GM21423 (cell line): ENCODE data around the gene TUBD1.
"Not testable (repeated sequence)": the region's sequence is repeated elsewhere in the genome, so short reads cannot be mapped to it uniquely, and the experiment has no call there.

Source experiments
- ATAC-seq: cut with Tn5 transposase; IDR thresholded peaks from one replicate; pipeline ENCODE4 v1.9.1; 2021; ENCODE audit warnings: mild to moderate bottlenecking, moderate library complexity; ENCODE audit not compliant: unreplicated experiment

TUBD1 gene

DNA sequence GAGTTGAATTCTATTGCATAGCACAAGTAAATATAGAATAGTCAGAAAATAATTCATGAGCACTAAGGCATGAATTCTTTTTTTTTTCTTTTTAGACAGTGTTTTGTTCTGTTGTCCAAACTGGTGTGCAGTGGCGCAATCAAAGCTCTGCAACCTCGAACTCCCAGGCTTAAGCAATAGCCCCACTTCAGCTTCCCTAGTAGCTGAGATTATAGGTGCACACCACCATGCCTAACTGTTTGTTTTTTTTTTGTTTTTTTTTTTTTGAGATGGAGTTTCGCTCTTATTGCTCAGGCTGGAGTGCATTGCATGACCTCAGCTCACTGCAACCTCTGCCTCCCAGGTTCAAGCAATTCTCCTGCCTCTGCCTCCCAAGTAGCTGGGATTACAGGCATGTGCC, 16.6 kb downstream of the TUBD1 start:
- no peak for ATAC-seq

DNA sequence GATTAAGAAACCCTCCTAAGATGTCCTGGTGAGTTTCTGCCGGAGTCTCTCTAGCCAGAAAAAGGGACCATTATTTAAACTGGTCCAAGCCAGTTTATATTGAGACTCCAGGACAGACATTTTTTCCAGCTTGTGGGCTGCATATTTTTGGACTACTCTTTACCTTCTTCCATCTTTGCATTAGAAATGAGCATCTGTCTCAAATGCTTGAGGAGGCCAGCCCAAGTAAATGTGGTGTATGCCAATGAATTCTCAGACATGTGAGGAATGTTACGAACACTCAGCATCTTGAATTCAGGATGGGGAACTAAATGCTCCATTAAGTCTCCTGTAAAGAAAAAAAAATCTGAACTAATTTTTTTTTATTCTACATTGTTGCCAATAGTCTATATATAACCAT, 18.4 kb downstream of the TUBD1 start:
- ATAC-seq, result no peak

DNA sequence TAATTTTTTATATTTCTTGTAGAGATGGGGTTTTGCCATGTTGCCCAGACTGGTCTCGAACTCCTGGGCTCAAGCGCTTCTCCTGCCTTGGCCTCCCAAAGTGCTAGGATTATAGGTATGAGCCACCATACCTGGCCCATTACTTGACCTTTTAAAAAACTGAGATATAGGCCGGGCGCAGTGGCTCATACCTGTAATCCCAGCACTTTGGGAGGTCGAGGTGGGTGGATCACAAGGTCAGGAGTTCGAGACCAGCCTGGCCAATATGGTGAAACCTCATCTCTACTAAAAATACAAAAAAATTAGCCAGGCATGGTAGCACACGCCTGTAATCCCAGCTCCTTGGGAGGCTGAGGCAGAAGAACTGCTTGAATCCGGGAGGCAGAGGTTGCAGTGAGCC, 19.3 kb downstream of the TUBD1 start:
- not testable (repeated sequence) for ATAC-seq

DNA sequence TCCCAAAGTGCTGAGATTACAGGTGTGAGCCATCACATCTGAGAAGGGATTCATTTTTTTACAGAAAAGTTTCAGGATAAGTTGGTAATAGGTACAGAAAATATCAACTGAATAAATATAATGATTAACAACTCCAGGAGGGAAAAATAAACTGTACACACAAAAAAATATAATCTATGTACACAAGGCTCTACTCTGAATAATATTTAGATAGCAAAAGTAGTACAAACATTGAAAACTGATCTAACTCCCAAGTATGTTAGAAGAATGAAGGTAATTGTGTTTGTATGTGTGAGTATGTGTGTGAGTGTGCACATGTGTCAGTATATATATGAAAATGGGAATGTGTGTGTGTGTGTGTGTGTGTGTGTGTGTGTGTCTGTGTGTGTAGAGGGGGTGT, 20.4 kb downstream of the TUBD1 start:
- no peak for ATAC-seq

DNA sequence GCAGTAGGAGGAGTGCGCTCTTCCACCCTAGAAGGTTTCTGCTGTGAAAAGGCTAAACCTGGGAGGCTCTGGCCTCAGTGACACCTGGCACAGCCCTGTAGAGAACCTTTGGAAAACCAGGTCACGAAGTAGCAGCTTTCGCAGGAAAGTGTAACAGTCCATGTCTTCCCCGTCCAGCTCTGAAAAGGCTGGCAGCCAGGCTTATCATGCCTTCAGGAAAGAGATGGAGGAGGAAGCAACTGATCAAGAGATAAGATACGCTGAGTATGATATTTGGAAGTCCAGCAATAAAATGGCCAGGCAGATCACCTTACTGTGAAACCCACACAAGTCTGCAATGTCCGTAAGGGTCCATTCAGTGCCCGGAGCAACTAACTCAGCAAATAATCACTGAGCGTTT, 22.3 kb downstream of the TUBD1 start:
- ATAC-seq, result no peak

DNA sequence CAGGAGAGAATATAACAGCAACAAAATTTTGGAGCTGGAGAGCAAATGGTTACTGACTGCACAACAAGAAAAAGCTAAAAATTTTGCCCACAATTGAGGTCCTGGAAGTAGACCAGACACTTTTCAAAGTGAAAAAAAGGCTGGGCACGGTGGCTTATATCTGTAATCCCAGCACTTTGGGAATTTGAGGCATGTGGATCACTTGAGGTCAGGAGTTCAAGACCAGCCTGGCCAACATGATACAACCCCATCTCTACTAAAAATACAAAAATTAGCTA, 22.9 kb downstream of the TUBD1 start:
- ATAC-seq, result no peak

DNA sequence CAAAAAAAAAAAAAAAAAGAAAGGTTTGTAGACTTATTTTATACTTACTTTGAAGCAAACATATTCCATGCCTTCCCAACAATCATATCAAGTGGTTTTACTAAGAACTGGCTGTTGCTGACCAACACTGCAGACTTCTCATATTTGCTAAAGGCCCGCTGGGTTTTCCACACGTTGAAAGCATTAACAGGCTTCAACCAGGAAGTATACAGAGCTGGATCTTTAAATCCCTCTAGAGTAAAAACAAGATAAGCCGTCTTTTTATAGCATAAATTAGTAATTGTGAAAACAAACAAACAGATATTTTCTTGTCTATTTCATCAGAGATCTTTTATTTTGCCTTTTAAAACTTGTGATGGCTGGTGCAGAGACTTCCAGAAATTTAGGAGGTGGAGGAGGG, 29.1 kb downstream of the TUBD1 start:
- ATAC-seq, result no peak

DNA sequence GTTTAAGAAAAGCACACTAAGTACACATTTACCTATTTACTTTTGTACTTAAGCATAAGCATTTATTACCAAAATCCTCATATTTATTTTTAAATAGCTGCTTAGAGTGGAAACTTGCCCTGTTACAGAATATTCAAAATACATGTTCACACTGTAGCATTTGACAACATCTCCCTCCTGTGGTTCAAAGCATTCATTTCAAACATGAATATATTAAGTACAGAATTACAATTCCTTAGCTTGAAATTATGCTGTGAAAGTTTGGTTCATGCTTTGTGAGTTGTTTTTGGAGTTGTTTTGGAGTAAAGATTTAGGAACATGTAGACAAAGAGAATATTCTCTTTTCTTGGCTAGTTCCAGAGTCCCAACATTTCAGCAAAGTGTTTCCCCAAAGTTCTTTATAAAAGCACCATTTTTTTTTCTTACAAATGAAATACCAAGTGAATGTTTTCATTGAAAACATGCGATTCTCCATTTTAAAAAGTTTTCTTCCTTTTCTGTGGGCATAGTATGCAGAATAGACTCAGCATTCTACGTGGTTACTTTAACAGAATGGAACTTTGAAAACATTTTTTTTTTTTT, 33.2 kb downstream of the TUBD1 start:
- ATAC-seq, result no peak

DNA sequence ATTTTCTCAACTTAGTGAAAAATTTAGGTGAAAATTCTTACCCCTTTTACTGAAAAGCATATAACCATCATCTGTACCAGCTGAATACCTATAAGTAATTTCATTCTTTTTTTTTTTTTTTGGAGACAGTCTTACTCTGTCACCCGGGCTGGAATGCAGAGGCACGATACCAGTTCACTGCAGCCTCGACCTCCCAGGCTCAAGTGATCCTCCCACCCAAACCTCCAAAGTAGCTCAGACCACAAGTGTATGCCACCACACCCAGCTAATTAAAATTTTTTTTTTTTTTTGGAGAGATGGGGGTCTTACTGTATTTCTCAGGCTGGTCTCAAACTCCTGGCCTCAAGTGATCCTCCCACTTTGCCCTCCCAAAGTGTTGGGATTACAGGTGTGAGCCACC, 33.8 kb downstream of the TUBD1 start:
- no peak for ATAC-seq

DNA sequence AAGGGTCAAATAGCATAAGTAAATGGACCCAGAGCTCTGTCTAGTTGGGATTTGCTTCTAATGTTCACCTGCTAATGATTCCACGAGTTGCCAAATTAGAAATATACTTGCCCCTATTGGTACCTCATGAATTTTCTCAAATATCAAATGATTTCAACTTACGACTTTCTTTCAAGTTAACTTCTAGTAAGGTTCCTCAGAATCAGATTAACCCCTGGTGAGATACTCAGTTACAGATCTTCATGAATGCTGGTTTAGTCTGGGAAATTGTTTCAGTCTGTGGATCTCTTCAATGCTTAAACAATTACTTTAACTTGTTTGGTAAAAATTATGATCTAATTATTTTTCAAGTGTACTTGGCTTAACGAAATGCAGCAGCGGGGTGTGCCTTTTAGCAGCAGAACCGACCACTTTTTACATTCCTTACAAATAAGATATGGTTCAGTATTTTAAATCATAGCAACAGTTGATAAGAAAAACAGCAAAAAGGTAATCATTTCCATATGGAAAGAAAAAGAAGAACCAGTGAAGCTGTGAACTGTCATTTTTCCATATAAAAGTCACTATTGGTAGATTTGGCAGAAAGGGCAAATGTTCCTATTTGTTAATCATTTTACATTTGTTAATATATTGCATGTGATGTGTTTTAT, 34.5 kb downstream of the TUBD1 start:
- ATAC-seq, result no peak

DNA sequence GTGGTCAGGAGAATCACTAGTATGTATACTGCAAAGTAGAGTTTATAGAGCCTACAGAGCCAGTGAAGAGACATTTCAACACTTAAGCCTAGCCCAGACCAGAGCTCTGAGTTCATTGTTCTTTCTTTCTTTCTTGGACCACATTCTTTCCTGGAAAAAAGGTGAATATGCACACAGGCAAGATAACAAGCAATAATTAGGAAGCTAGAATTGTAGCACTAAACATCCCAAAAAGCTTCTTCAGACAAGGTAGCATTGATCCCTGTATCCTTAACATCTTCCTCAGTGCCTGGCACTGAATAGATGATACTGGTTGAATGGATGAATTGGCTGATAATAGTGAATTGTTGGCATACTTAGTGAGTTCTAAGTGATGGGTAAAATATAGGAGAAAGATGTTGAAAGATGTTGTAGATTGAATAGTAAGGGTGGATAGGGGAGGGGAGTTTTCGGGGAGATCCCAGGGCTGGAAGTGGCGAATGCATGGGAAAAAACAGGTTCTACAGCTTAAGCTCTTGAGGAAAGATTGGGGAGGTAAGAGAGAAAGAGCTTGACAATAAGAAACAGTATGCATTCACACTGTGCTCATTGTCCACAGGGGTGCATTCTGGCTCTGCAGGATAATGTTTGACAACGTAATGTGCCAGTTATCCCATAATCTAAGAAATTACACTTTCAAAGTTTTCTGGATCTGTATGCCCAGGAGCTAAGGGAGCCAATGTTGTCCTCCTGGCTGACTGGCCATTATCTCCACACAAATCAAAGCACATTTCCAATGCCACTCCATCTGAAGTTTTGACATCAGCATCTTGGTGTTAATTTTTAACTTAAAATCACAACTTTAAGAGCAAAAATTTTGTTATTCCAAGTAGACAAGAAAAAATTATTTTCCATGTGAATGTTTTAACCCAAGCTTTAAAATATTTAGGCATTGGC, 35.6 kb downstream of the TUBD1 start:
- no peak for ATAC-seq

DNA sequence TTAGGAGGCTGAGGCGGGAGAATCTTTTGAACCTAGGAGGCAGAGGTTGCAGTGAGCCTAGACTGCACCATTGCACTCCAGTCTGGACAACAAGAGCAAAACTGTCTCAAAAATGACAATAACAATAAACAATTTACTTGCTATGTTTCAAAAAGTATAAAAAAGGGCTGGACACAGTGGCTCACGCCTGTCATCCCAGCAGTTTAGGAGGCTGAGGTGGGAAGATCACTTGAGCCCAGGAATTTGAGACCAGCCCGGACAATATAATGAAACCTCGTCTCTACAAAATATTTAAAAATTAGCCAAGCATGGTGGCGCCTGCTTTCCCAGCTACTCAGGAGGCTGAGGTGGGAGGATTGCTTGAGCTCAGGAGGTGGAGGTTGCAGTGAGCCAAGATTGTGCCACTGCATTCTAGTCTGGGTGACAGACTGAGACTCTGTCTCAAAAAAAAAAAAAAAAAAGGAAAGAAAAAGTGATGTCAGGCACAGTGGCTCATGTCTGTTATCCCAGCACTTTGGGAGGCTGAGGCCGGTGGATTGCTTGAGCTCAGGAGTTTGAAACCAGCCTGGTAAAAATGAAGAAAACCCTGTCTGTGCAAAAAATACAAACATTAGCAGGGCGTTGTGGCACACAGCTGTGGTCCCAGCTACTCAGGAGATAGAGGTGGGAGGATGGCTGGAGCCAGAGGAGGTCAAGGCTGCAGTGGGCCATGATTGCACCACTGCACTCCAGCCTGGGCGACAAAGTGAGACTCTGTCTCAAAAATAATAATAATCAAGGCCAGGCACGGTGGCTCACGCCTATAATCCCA, 38.6 kb downstream of the TUBD1 start:
- ATAC-seq, result not testable (repeated sequence)

DNA sequence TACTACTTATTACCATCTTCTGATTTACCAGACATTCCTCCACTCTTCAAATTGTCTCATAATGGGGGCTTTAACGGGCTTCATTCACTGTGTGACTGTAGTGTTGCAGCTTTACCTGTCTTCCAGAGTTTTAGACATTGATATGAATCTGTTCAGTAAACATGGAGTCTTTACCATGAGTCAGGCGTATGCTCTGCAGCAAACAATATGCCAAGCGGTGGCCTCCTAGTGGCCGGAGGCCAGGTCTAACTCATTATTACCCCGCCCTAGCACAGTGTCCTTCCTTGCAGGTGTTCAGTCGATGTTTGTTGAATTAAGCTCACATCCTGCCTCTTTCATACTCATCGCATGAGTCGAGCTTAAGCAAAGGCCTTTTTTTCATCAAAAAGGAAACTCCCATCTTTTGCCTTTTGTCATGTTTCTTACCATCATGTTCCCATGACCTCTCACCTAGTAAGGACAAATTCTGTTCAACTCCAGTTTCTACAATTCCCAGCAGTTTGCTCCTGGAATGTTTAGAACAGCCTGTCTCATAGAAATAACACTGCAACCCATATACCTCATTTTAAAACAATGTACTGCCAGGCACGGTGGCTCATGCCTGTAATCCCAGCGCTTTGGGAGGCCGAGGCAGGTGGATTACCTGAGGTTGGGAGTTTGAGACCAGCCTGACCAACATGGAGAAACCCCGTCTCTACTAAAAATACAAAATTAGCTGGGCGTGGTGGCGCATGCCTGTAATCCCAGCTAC, 39.4 kb downstream of the TUBD1 start:
- ATAC-seq, result no peak

DNA sequence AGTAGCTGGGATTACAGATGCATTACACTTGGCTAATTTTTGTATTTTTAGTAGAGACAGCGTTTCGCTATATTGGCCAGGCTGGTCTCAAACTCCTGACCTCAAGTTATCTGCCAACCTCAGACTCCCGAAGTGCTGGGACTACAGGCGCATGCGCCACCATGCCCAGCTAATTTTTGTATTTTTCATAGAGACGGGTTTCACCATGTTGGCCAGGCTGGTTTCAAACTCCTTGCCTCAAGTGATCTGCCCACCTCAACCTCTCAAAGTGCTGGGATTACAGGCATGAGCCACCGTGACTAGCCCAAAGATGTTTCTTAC, 39.9 kb downstream of the TUBD1 start:
- not testable (repeated sequence) for ATAC-seq

DNA sequence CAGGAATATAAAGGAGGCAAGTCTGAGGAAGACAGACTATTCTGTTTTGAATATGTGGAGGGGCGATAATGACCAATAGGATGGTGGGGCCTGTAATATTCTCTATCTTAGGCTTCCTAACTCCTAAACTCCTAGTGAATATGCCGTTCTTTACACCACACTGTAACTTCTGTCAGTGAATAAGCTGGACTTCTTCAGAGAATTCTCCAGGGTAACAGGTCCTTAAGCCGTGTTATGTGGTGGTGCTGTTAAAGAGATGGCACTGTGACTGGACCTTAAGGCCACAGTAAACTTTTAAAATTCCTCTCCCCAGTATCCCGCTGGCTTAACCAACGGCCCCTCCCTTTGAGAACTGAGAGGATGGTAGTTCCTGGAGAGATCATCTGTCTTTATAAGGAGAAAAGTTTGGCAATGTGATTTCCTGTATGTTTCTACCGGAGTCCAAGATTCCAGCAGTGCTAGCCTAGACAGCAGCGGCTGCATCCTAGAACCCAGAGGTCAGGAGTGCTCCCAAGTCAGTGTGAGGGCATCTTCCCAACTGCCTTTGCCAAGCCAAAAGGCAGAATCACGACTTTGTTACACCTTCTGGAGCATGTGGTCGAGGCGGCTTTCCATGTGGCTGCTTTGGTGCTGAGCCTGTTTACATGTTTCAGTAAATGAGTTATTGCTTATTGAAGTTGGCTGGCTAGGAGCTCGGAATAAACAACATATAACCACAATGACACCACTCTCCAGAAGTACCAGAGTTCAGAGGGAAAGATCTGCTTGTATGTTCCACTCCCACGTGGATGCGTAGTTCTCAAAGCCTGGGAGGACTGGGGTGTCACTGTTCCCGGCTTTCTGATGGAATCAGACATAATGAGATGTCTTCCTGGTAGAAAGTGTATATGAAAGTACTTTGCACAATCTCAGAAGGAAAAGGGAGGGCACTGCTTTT, 41.0 kb downstream of the TUBD1 start:
- ATAC-seq, result no peak

DNA sequence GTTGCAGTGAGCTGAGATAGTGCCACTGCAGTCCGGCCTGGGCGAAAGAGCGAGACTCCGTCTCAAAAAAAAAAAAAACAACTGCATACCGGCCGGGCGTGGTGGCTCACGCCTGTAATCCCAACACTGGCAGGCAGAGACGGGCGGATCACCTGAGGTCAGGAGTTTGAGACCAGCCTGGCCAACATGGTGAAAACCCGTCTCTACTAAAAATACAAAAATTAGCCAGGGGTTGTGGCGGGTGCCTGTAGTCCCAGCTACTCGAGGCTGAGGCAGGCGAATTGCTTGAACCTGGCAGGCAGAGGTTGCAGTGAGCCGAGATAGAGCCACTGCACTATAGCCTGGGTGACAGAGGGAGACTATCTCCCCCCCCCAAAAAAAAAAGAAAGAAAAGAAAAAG, 42.4 kb downstream of the TUBD1 start:
- ATAC-seq, result not testable (repeated sequence)

DNA sequence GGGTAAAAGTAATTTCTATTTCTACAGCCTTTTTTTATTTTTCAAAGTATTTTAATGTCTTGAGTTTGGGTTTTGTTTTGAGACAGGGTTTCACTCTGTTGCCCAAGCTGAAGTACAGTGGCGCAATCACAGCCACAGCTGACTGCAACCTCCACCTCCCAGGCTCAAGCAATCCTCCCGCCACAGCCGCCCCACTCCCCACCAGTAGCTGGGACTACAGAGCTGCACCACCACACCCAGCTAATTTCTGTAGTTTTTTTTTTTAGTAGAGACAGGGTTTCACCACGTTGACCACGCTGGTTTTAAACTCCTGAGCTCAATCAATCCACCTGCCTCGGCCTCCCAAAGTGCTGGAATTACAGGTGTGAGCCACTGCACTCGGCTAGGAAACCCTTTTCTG, 44.0 kb downstream of the TUBD1 start:
- peak; percentile 39 for ATAC-seq

DNA sequence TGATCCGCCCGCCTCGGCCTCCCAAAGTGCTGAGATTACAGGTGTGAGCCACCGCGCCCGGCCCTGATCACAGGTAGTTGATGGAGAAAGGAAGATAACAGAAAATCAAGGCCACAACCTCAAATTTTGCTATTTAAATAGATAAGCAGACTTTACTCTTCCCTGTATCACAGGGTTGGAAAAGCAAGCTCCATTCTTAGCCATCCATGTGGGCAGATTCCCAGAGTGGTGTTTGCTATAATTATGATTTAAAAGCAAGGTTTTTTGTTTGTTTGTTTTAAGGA, 44.4 kb downstream of the TUBD1 start:
- ATAC-seq, result no peak

DNA sequence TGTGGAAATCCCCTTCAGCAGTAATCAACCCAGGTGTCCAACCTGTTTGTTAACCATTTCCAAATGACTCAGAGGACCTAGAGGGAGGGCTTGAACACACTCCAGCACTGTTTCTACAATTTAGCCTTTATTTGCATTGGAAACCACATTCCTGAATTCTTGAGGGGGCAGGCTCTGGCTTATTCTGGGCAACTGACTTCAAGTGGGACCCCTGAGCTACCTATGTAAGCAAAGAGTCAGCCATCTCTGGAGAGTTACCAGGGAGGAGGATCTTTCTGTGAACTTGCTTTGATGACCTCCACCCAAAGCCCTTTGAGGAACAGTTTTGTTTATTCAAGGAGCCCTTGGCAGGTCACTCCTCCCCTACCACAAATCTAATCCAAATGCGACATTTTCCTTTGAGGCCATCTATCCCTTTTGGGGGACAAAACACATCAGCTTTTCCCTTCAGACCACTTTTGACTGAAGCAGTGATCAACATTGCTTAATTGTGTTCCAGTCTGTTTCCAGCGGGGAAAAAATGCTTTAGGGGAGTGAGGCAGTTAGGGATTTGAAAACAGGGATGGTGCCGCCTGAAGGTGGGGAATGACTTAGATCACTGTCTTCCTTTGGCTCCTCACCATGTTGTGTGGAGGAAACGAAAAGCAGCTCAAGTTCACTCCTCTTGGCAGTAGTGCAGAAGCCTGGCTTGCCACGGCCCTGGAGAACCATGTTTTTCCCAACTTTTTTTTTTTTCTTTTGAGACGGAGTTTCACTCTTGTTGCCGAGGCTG, 46.2 kb downstream of the TUBD1 start:
- peak; percentile 42 for ATAC-seq
